HuH-7 (cell line): Measurements from ENCODE around the gene PLIN3.
"Not testable (repeated sequence)": the region's sequence is repeated elsewhere in the genome, so short reads cannot be mapped to it uniquely, and the experiment has no call there.

ENCODE experiments used
- DNase-seq: peaks from one replicate; pipeline ENCODE4 v3.0.0; 2011; ENCODE audit warnings: low spot score

The PLIN3 gene

GRCh38 chr19:4807188-4807587 is 60.3 kb downstream of the PLIN3 start:
- no peak for DNase-seq

GRCh38 chr19:4806384-4806783 is 61.1 kb downstream of the PLIN3 start:
- no peak for DNase-seq

- DNase-seq: not testable (repeated sequence)
Observed at GRCh38 chr19:4805140-4805539, 62.3 kb downstream of the PLIN3 start.

GRCh38 chr19:4803736-4804695 is 63.5 kb downstream of the PLIN3 start:
- peak; percentile 64 for DNase-seq

GRCh38 chr19:4802711-4803110 is 64.8 kb downstream of the PLIN3 start:
- DNase-seq: no peak

GRCh38 chr19:4801085-4801619 is 66.3 kb downstream of the PLIN3 start:
- DNase-seq: no peak

GRCh38 chr19:4800591-4801081 is 66.8 kb downstream of the PLIN3 start:
- no peak for DNase-seq

- no peak for DNase-seq
Observed at GRCh38 chr19:4795400-4795799, 72.1 kb downstream of the PLIN3 start.

GRCh38 chr19:4794971-4795370 is 72.5 kb downstream of the PLIN3 start:
- DNase-seq: no peak

- not testable (repeated sequence) for DNase-seq
Observed at GRCh38 chr19:4793278-4793677, 74.2 kb downstream of the PLIN3 start.

GRCh38 chr19:4792866-4793195 is 74.6 kb downstream of the PLIN3 start:
- DNase-seq: not testable (repeated sequence)

GRCh38 chr19:4792019-4792865 is 75.2 kb downstream of the PLIN3 start:
- DNase-seq: not testable (repeated sequence)

- peak; percentile 93 for DNase-seq
Observed at GRCh38 chr19:4791183-4792018, 76.1 kb downstream of the PLIN3 start, which contains the start of gene FEM1A. FEM1A (plus strand) TSS chr19:4791734; CDS start chr19:4791855, 121 bp downstream.
